GM15510 (cell line): ENCODE measurements around the gene ADGRL3.

Experiments
- POLR2A ChIP-seq: IDR thresholded peaks from 3 replicates; pipeline ENCODE4 v1.6.1; 2011; ENCODE audit warnings: borderline replicate concordance; ENCODE audit not compliant: insufficient read length; ENCODE audit errors: extremely low read depth

Gene ADGRL3

DNA sequence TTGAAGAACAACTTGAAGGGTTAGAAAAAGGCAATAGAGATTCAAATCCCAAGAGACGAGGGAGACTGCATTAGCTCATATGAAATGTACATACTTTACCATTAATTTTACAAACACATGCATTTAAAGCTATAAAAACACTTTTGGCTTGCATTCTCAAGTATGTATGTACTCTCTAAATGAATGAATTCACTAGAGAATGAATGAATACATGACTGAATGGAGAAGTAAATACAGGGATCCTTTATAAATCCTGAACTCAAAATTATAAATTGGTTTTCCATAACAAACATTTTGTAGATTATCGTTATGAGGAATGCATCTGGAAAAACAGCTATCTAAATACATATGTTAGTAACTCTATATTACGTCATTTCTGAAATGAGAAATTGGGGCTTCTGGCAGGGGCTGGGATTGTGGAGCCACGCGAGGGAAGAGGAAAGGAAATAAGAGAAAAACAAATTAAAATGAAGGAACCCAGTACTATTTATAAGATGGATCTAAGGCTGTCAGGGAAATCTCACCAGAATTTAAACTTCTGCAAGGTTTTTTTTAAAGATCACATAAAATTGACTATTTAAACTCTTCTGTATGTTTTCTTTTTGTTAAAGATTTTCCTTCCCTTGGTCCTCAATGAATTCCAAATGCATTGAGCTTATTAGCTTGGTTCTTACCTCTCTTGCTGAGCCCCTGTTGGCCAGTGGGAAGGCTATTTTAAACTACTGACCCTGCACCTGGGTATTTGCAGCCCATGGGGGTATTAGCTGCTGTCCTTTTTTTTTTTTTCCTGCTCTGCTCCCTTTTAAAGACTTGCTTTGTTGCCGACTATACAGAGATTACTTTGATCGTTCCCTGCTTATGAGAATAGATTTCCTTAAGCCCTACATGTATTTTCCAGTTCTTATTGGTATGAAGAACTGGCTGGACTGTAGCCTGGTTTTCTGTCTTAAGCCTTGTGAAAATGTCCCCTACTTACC is 207.8 kb downstream of the ADGRL3 start:
- no peak for TF ChIP-seq POLR2A

DNA sequence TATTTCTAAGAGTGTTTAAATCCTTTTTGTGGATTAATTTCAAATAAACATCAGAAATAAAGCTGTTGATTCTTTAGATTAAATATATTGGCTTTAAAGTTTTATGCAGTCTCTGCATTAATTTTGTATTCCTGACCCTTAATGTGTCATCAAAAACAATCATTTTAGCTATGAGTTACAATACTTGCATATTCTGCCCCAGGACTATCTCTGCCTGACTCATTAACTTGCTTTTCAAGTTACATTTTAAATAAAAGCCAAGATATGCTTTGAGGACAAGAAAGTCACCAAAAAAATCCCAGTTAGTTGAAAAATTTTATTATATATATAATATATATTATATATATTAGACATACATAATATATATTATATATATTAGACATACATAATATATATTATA is 208.7 kb downstream of the ADGRL3 start:
- no peak for TF ChIP-seq POLR2A

DNA sequence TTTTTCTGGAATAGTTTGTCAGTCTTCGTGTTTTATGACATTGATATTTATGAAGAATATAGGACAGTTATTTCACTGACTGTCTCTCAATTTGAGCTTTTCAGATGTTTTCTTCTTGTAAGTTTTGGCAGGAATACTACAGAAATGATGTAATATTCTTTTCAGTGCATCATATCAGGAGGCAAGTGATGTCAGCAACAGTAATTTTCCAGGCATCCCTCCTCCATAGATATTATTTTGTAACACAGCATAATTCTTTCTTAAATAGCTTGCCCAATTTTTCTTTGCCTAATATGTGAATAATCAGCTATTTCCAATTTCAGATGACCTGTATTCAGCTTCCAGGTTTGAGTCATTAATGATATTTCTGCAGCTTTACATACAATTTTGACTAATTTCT is 211.1 kb downstream of the ADGRL3 start:
- TF ChIP-seq POLR2A: no peak

DNA sequence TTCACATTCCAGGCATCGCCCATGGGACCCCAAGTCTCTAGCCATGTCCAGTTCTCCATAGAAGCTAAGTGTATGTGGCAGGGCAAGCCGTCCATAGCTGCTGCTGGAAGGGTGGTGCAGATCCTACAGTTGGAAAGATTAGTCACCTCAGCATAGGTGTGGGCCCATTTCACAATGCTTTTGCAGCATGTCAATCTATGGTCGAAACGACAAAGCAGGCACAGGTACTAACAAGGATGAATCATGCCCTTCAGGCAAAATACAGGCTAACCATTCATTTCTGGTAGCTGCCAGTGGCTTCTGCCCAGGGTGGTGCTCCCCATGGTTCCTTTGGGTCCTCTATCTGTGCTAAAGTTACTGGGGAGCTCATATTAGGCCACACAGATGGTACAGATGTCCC is 225.2 kb downstream of the ADGRL3 start:
- no peak for TF ChIP-seq POLR2A

DNA sequence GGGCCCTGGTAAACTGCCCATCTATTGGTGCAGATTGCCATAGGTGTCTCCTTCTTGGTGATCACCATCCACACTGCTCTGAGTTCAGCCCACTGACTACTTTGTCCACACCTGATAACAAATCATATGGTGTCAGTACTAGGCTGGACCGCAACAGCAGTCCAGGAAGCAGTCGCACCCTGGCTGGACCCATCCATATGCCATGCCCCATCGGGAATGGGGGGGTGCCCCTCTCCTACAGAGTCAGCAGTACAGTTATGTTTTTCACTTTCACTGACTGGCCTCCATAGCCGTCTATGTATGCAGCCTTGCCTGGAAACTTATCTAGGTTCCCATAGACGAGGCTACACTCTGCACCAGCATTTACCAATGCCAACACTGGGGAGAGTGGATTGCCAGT is 226.1 kb downstream of the ADGRL3 start:
- TF ChIP-seq POLR2A: no peak

DNA sequence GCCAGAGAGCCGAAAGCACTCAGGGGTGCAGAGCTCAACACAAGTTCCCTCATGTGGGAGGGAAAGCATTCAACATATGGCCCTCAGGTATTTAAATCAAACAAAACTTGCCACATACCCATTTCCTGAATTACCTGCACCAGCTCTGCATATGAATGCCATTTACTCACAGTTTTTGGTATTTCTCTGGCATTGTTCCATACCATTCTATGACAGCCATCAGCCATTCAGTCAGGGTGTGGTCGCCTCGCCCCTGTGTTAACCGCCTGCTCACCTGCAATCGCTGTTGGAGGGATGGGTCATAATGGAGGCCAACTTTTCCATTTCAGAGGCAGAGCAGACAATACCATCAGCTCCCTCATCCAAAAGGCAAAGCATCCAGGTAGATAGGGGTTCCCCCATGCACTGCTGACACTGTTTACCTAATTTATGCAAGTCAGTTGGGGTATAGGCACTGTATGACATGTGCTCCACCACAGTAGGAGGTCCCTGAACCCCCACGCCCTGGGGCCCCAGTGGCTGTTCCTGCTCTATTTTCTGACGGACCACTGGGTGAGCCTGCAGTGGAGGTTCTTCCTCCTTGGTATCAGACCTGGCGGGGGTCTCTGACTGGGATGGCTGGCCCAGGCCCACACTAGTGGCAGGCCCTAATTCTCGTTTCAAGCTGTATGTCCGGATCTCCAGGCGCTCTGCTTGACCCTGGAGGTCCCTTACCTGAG is 227.1 kb downstream of the ADGRL3 start:
- TF ChIP-seq POLR2A: no peak

DNA sequence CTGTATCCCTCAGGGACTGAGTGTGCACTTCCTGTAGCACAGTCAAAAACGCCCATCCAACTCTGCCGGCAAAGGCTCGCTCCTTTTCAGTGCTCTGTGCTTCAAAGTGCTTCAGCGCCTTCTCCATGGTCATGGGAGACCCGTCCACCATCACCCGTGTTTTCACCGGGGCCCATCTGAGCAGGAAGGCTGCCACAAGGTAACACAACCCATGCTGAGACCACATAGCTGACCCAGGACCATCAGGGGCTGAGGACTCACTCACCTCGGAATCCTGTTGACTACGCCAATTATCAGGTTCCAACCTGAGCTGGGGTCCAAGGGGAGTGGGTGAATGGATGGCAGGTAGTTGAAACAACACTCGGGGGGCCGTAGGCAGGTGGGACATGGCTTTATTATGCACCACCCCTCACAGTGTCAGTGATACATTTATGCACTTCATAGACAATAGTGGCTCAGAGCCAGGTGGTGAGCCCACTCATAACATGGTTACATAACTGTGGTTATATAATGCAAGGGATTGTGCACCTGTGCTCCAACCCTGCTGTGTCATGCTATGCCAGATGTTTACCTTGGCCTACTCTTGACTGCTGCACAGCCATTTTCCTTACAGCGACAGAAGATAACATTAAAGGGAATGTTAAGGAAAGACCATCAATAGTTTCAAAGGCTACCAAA is 227.8 kb downstream of the ADGRL3 start:
- TF ChIP-seq POLR2A: no peak

DNA sequence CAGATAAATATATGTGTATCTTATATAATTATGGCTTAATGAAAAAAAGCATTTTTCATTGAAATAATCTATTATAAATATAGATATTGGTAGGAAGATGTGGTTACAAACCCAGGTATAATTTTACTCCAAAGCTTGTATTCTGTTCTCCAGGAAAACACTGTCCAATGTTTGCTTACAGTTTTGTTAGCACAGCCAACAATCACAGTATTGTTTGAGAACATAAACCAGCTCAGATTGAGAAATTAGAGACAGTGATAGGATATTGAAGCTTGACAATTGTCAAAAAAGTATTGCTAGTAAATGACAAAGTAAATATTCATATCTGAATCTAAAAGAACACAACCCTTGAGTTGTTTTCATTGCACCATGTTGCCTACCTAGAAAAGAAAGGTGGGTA is 228.8 kb downstream of the ADGRL3 start:
- TF ChIP-seq POLR2A: no peak

DNA sequence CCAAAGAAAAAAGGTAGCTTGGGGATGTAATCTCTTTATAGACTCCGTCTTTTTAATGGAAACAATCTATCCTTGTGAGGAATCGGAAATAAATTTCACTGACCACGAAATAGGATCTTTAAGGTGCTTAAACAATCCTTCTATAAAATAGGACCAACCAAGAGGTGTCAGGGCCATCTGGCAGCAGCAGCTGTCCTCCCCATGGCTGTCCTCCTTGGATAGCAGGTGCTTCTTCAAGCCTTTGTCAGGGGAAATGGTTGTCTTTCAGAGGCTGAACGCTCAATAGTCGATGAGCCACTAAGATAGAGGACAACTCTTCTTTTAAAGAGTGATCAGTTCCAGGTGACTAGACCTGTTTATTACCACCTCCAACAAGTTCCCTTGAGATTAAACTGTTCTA is 231.0 kb downstream of the ADGRL3 start:
- no peak for TF ChIP-seq POLR2A

DNA sequence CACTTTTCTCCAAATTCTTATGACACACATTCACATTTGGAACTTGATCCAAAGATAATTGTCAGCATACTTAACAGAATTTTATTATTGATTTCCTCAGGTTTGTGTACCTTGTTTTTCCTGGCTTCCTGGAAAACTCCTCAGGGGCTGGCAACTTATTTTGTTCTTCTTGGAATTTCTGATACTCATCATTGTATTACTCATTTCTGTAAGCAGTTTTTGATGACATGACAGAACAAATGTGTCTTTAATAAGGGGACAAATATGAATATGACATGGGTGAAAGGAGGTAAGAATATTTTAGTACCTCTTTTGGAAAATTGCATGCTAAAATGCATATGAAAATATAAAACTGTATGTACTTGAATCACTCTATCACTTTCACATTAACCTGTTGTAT is 237.8 kb downstream of the ADGRL3 start:
- TF ChIP-seq POLR2A: no peak

DNA sequence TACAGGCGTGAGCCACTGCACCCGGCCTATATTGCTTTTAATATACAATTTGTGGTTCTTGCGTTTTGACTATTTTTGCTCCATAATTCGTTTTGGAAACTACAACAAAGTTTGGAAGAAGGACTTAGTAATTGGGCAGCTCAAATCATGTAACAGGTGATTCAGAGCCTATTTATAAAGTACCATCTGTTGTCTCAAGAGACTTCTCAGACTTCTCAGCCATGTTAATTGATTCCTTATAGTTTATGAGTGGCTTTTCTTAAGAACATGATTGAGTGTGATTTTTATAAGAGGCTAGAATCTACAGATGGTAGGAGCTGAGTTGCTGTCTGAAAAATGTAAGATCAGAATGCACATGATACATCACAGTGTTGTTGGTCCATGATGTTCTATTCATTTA is 240.2 kb downstream of the ADGRL3 start:
- TF ChIP-seq POLR2A: no peak

DNA sequence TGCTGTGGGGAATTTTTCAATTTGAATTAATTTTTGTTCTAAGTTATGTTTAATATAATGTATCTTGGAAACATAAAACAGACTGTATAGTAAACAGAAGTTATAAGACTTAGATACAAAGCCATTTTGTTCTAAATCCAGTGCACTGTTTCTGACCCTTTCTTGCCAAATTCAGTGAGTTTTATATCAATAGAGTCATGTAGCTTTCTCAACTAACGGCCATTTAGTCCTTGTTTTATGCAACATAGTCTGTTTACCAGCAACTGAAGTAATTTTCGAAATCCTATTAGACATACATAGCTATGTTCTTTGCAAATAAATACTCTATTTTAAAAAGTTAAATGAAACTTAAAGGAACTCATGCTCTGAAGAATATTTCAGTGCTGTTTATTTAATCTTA is 242.8 kb downstream of the ADGRL3 start:
- no peak for TF ChIP-seq POLR2A

DNA sequence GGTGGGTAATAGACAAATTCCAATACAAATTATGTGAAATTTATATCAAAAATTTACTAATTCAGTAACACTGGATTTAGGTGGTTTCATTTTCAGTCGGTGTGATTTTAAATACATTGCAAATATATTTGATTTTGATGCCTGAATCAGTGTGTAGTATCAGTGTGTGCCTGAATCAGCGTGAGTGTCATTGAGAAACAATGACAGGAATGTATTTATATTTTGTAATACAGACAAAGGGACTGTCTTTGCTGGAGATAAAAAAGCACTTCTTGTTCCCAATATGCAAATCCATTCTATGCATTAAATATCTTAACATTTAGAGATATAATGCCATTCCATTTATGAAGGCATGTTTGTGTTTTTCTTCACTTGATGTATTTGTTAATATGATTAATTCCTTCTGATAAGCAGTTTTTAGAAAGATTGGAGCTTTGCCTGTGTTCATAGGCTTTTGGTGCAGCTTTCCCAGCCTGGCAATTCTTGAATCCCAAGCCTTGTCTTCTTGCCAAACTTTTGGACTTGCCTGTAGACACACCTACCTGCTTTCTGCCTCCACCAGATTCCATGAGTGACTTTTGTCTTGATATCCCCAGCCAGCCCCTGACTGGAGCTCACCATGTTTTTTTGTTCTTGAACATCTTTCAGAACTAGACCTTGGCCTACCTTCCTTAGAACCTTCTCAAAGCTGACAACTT is 243.8 kb downstream of the ADGRL3 start:
- no peak for TF ChIP-seq POLR2A

DNA sequence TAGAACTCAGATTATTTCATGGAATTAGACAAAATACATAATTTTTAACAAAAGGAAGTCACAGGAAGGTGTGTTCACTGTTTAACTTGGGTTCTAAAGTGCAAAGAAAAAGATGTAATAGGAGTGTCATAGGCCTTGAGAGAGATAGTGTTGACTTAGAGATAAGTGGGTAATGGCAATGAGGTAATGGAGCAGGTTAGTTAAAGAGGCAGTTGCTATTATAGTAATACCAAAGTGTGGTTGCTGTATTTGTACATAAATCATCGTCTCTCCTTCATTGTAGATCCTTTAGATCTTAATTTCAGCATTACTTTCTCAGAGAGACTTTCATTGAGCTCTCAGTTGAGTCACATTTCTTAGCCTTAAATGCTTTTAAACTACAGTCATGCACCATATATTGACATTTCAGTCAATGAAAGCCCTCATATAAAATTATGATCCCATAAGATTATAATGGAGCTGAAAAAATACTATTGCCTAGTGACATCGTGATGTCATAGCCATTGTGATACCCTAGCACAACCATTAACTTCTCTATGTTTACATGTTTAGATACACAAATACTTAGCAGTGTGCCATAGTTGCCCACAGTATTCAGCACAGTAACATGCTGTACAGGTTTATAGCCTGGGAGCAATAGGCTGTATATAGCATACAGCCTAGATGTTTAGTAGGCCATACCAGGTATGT is 245.4 kb downstream of the ADGRL3 start:
- no peak for TF ChIP-seq POLR2A

DNA sequence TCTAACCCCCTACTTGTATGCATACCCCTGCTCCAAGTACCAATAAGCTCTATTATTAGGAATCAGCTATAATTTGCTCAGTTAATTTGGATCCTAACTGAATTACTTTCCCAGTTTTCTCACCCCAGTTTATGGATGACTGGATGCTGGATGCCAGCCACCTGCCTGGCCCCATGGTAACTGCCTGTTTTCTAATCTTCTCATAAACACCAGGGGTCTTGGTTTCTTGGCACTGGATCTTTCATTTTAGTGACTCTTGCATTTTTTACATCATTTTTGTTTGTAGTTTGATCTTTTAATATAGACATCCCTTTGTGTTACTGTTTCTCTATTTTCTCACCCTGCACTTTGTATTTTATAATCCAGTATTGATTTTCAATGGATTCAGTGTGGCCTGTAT is 246.8 kb downstream of the ADGRL3 start:
- no peak for TF ChIP-seq POLR2A

DNA sequence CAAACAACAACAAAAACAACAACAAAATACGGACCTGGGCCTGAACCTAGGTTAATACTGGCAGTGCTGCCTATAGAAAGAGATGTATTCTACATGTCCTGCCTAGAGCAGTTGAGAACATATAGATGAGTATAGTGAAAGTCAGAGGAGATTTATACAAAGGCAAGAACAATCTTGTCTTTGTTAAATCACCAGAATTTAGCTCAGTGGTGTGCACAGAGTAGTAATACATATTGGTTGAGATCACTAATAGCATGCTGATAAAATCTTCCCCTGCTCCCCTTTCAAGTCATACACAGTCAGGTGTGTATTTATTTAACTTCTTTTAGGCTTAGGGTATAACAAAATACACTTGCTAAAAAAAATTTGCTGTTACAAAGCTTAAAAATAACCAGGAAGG is 247.8 kb downstream of the ADGRL3 start:
- TF ChIP-seq POLR2A: no peak
